ENCODE measurements around the gene CLIP2.

GRCh38 chr7:74449809-74450397 lies 160.7 kb downstream of the CLIP2 start:
- TF ChIP-seq GATA1 (IDR thresholded peaks at IDR 0.05; ENCODE audit: low read depth, low read length) (no peak), POLR2A (IDR thresholded peaks at IDR 0.05; ENCODE audit: low read length) (no peak)
